ENCODE results near the gene STAT3. TPM values are rescaled to one million over a fixed set of nuclear protein-coding genes. Genes with fewer than 3 reads are reported as not detected.
"Not testable (repeated sequence)": the region's sequence is repeated elsewhere in the genome, so short reads cannot be mapped to it uniquely, and the experiment has no call there.

The STAT3 gene
- total RNA-seq, 1 donor from 2014 or later, result 241 TPM

GRCh38 chr17:42270170-42270535, 118.1 kb downstream of the STAT3 start:
- Mint-ChIP-seq H3K4me1 (ENCODE audit: low read depth) (peaks cover 92% of the 10 kb centered on the region), H3K27ac (peak overlapping the region; percentile 95), H3K27me3 (ENCODE audit: insufficient read depth) (no peaks in the 10 kb centered on the region), H3K36me3 (ENCODE audit: low read depth) (peaks cover 45% of the 10 kb centered on the region), H3K9me3 (no peaks in the 10 kb centered on the region), H3K4me3 (peak overlapping the region; percentile 62)
- intact Hi-C loops (cut with micrococcal nuclease), result no loop called here
- DNase-seq (ENCODE audit: low spot score), result no peak

DNA sequence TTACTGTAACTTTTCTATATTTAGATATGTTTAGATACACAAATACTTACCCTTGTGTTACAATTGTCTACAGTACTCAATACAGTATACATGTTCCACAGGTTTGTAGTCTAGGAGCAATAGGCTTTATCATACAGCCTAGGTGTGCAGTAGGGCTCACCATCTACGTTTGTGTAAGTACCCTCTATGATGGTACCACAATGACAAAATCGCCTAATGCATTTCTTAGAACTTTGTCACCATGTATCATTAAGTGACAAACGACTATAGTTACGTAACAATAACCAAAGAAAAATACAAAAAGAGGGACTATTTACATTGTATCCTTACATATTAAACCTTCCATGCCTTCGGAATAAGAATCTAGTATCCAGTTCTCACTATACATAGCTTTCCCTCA, 120.0 kb downstream of the STAT3 start:
- H3K9me3 Mint-ChIP-seq, result no peaks in the 10 kb centered on the region
- H3K4me1 Mint-ChIP-seq (ENCODE audit: low read depth), result peaks cover 78% of the 10 kb centered on the region
- H3K36me3 Mint-ChIP-seq (ENCODE audit: low read depth), result peaks cover 37% of the 10 kb centered on the region
- no peaks in the 10 kb centered on the region for H3K27me3 Mint-ChIP-seq (ENCODE audit: insufficient read depth)
- peak overlapping the region; percentile 15 for H3K4me3 Mint-ChIP-seq
- DNase-seq (ENCODE audit: low spot score), result no peak
- H3K27ac Mint-ChIP-seq, result peak overlapping the region; percentile 85
- intact Hi-C loops (cut with micrococcal nuclease), result loop anchor here (5.0 kb wide), 1 partner anchor 86 kb away; the partner anchor contains the start of gene KCNH4

GRCh38 chr17:42266918-42267766, 121.1 kb downstream of the STAT3 start:
- H3K27ac Mint-ChIP-seq, result peak overlapping the region; percentile 98
- peaks cover 31% of the 10 kb centered on the region for H3K36me3 Mint-ChIP-seq (ENCODE audit: low read depth)
- intact Hi-C loops (cut with micrococcal nuclease), result loop anchor here (1.0 to 5.0 kb wide), 3 partner anchors 17 to 250 kb away; partner anchors contain the start of genes DNAJC7 and KCNH4
- no peaks in the 10 kb centered on the region for H3K9me3 Mint-ChIP-seq
- peak; percentile 52 for DNase-seq (ENCODE audit: low spot score)
- peak overlapping the region; percentile 73 for H3K4me3 Mint-ChIP-seq
- H3K27me3 Mint-ChIP-seq (ENCODE audit: insufficient read depth), result no peaks in the 10 kb centered on the region
- H3K4me1 Mint-ChIP-seq (ENCODE audit: low read depth), result peaks cover 67% of the 10 kb centered on the region

- no peak for DNase-seq (ENCODE audit: low spot score)
- Mint-ChIP-seq H3K36me3 (ENCODE audit: low read depth) (peaks cover 26% of the 10 kb centered on the region), H3K9me3 (no peaks in the 10 kb centered on the region), H3K27ac (peak overlapping the region; percentile 98), H3K27me3 (ENCODE audit: insufficient read depth) (no peaks in the 10 kb centered on the region), H3K4me1 (ENCODE audit: low read depth) (peaks cover 61% of the 10 kb centered on the region), H3K4me3 (peak overlapping the region; percentile 73)
- intact Hi-C loops (cut with micrococcal nuclease), result loop anchor here (1.0 to 5.0 kb wide), 2 partner anchors 16 to 84 kb away; partner anchors contain the start of gene KCNH4
Measured at GRCh38 chr17:42266462-42266861, 121.8 kb downstream of the STAT3 start.

GRCh38 chr17:42264366-42264765, 123.9 kb downstream of the STAT3 start:
- intact Hi-C loops (cut with micrococcal nuclease); H3K4me3 Mint-ChIP-seq; H3K27ac Mint-ChIP-seq; DNase-seq (ENCODE audit: low spot score); H3K9me3 Mint-ChIP-seq; H3K27me3 Mint-ChIP-seq (ENCODE audit: insufficient read depth): not testable (repeated sequence)
- H3K4me1 Mint-ChIP-seq (ENCODE audit: low read depth), result peaks cover 40% of the 10 kb centered on the region
- peaks cover 20% of the 10 kb centered on the region for H3K36me3 Mint-ChIP-seq (ENCODE audit: low read depth)

Other genes with a start within 250 kb of the STAT3 start
- gene RAB5C, start 233.5 kb downstream of the STAT3 start, total RNA-seq, result 73.3 and 80.0 TPM in 2 replicates
- gene KCNH4, start 207.3 kb downstream of the STAT3 start, total RNA-seq, result 1.7 and 1.9 TPM in 2 replicates
- not detected in 2 replicates for gene HCRT, start 203.0 kb downstream of the STAT3 start, total RNA-seq
- 15.2 and 15.5 TPM in 2 replicates for gene GHDC, start 193.9 kb downstream of the STAT3 start, total RNA-seq
- 191 and 199 TPM in 2 replicates for gene STAT5B, start 112.1 kb downstream of the STAT3 start, total RNA-seq
- 375 and 381 TPM in 2 replicates for gene STAT5A, start 99.9 kb downstream of the STAT3 start, total RNA-seq
- 0.91 and 0.96 TPM in 2 replicates for gene CAVIN1, start 34.8 kb upstream of the STAT3 start, total RNA-seq
- gene ATP6V0A1, start 70.4 kb upstream of the STAT3 start, total RNA-seq, result 23.2 and 27.1 TPM in 2 replicates
- 18.2 and 20.8 TPM in 2 replicates for gene NAGLU, start 147.8 kb upstream of the STAT3 start, total RNA-seq
- 0.49 and 0.78 TPM in 2 replicates for gene HSD17B1, start 164.5 kb upstream of the STAT3 start, total RNA-seq
- 93.1 and 95.4 TPM in 2 replicates for gene COASY, start 173.7 kb upstream of the STAT3 start, total RNA-seq
- gene MLX, start 178.7 kb upstream of the STAT3 start, total RNA-seq, result 74.1 and 75.4 TPM in 2 replicates
- 27.6 and 31.5 TPM in 2 replicates for gene PSMC3IP, start 189.3 kb upstream of the STAT3 start, total RNA-seq
- 41.1 and 43.4 TPM in 2 replicates for gene RETREG3, start 220.9 kb upstream of the STAT3 start, total RNA-seq
- 90.0 and 95.2 TPM in 2 replicates for gene TUBG1, start 221.2 kb upstream of the STAT3 start, total RNA-seq